ENCODE data around the gene PEX13. TPM values are rescaled to one million over a fixed set of nuclear protein-coding genes. Genes with fewer than 3 reads are reported as not detected.

Gene PEX13
- total RNA-seq, 1 experiment from 2014 or later, result 22.4 TPM

- Histone ChIP-seq H3K4me1 (ENCODE audit: insufficient read depth, low read length) (no peaks in the 10 kb centered on the region), H2AK5ac (ENCODE audit: insufficient read length, low read length) (no peak within 1 kb of the TSS), H2BK15ac (ENCODE audit: low read depth, low read length) (no peak within 1 kb of the TSS), H2AFZ (ENCODE audit: low read length) (no peak within 1 kb of the TSS), H3K9ac (ENCODE audit: extremely low read depth, insufficient read length, low read length) (peak within 1 kb of the TSS; percentile 55), H2BK120ac (ENCODE audit: low read depth, low read length, poor library complexity, severe bottlenecking) (no peak within 1 kb of the TSS), H3K23ac (ENCODE audit: insufficient read length, low read depth, low read length) (no peak within 1 kb of the TSS), H2BK20ac (ENCODE audit: low read depth, low read length, poor library complexity, severe bottlenecking) (no peak within 1 kb of the TSS), H3K79me2 (ENCODE audit: insufficient read depth, low read length) (no peaks in the 10 kb centered on the region), H3K27ac (ENCODE audit: insufficient read length, low read depth, low read length) (no peak within 1 kb of the TSS), H3K4me2 (ENCODE audit: insufficient read depth, insufficient read length, low read length) (peak within 1 kb of the TSS; percentile 54), H4K91ac (ENCODE audit: insufficient read length, low read depth, low read length) (no peak within 1 kb of the TSS), H4K8ac (replicated peaks; ENCODE audit: insufficient read length, low read depth, low read length) (no peak within 1 kb of the TSS), H3K4ac (ENCODE audit: low read depth, low read length) (no peak within 1 kb of the TSS), H3K9me3 (ENCODE audit: control insufficient read depth, low read depth, low read length) (no peaks in the 10 kb centered on the region), H3K56ac (ENCODE audit: insufficient read length, low read depth, low read length) (no peak within 1 kb of the TSS), H2BK5ac (ENCODE audit: insufficient read length, low read length) (no peak within 1 kb of the TSS), H3T11ph (ENCODE audit: low read length) (no peak within 1 kb of the TSS), H3K18ac (ENCODE audit: insufficient read length, low read depth, low read length) (no peak within 1 kb of the TSS), H3K23me2 (ENCODE audit: insufficient read length, low read depth, low read length, poor library complexity, severe bottlenecking) (no peaks in the 10 kb centered on the region), H3K79me1 (ENCODE audit: insufficient read depth, low read depth, low read length, poor library complexity, severe bottlenecking) (no peaks in the 10 kb centered on the region), H3K14ac (ENCODE audit: insufficient read depth, low read length) (peak within 1 kb of the TSS; percentile 57; the same call in 1 of the 2 replicates), H4K5ac (ENCODE audit: insufficient read length, low read depth, low read length) (no peak within 1 kb of the TSS), H4K20me1 (ENCODE audit: control insufficient read depth, insufficient read depth, insufficient read length) (no peaks in the 10 kb centered on the region), H3K27me3 (ENCODE audit: insufficient read depth, low read length) (no peaks in the 10 kb centered on the region), H2BK12ac (ENCODE audit: insufficient read length, low read depth, low read length) (no peak within 1 kb of the TSS)
- TF ChIP-seq CTCF (conservative IDR thresholded peaks at IDR 0.05), result no peak
- peaks cover 8 to 17% of the 10 kb centered on the region in 2 experiments; a peak in 3 of 4 replicates for H3K4me1 Mint-ChIP-seq
- WGBS (ENCODE audit: extremely low coverage, insufficient read length, low lambda C conversion rate), result no CpG with 5 or more reads among the region's 112 CpGs
- H3K9me3 Mint-ChIP-seq, result no peaks in the 10 kb centered on the region
- peak within 1 kb of the TSS in 2 of 3 experiments; percentile 88 to 94; a peak in 3 of 7 replicates for H3K27ac Mint-ChIP-seq
- H3K4me3 Mint-ChIP-seq, result peak within 1 kb of the TSS; percentile 93
- DNase-seq, result peak; percentile 96
- peaks cover 2% of the 10 kb centered on the region; the same call in 1 of the 2 replicates for H3K27me3 Mint-ChIP-seq (ENCODE audit: low read depth)
- H3K36me3 Mint-ChIP-seq (ENCODE audit: insufficient read depth in 1 of 3, low read depth in 3 of 3), result peaks cover 2 to 9% (median 9%) of the 10 kb centered on the region in 3 experiments; a peak in 6 of 7 replicates
Observed at GRCh38 chr2:61065714-61066709, 48.5 kb downstream of the PEX13 start, which contains the start of gene SANBR. Gene SANBR, plus strand, starts transcription at chr2:61065871. Its CDS starts 4,480 bp downstream, at chr2:61070351.

All from H9 (cell line).